Activated CD8-positive, alpha-beta T cell treated with anti-CD3 and anti-CD28 coated beads, Interleukin-2, amount 10 ng/mL, durations not matched to agents 7 days and 5 days (primary cell): Measurements from ENCODE around the gene SULT1B1. TPM values are rescaled to one million over a fixed set of nuclear protein-coding genes. Genes with fewer than 3 reads are reported as not detected.
"Not testable (repeated sequence)": the region's sequence is repeated elsewhere in the genome, so short reads cannot be mapped to it uniquely, and the experiment has no call there.

ENCODE experiments used
- ATAC-seq: fragments of 150-1000 bp; cut with Tn5 transposase; one replicate; pipeline ENCODE4 v1.10.0; 2021; ENCODE audit warnings: moderate library complexity
- CTCF ChIA-PET: fragments of 350-600 bp; sonication (Branson Sonifier 250); formaldehyde crosslinking; loops from one replicate; lab custom pipeline; 2021; ENCODE audit warnings: antibody characterized with exemption; lab: Charles Lee
- POLR2A ChIA-PET: fragments of 350-600 bp; sonication (Branson Sonifier 250); formaldehyde crosslinking; loops from one replicate; lab custom pipeline; 2021; ENCODE audit warnings: antibody characterized with exemption; lab: Charles Lee
- DNase-seq: peaks from one replicate; pipeline ENCODE4 v3.0.0-alpha.2; 2020
- H3K27ac Mint-ChIP-seq: one replicate; pipeline ENCODE4 v1.8.0; 2021; ENCODE audit warnings: mild to moderate bottlenecking, mixed read lengths
- H3K27me3 Mint-ChIP-seq: one replicate; pipeline ENCODE4 v1.8.0; 2021; ENCODE audit warnings: low read depth, mixed read lengths
- H3K36me3 Mint-ChIP-seq: one replicate; pipeline ENCODE4 v1.8.0; 2021; ENCODE audit warnings: low read depth, mixed read lengths
- H3K4me1 Mint-ChIP-seq: one replicate; pipeline ENCODE4 v1.8.0; 2021; ENCODE audit warnings: low read depth, mixed read lengths
- H3K4me3 Mint-ChIP-seq: one replicate; pipeline ENCODE4 v1.8.0; 2021; ENCODE audit warnings: mild to moderate bottlenecking, mixed read lengths
- H3K9me3 Mint-ChIP-seq: one replicate; pipeline ENCODE4 v1.8.0; 2022; ENCODE audit warnings: mixed read lengths; ENCODE audit not compliant: insufficient read depth
- total RNA-seq, 2 experiments: library from RNA; stranded (reverse); gene quantifications; one replicate each; pipeline ENCODE4 v1.2.3, GENCODE V29; 2021

The SULT1B1 gene
- total RNA-seq, 2 experiments from 2014 or later: 1.1 to 1.7 TPM

- CTCF ChIA-PET: interaction anchor here (1.3 kb wide), 1 partner anchor 8 kb away, joined by 3 read pairs; no protein-coding TSS in a partner anchor
- no peak for ATAC-seq
- DNase-seq: no peak
- Mint-ChIP-seq H3K27ac (no peak overlapping the region), H3K4me3 (no peak overlapping the region), H3K27me3 (no peaks in the 10 kb centered on the region), H3K9me3 (no peaks in the 10 kb centered on the region), H3K36me3 (no peaks in the 10 kb centered on the region), H3K4me1 (no peaks in the 10 kb centered on the region)
- POLR2A ChIA-PET: no interaction called here
Measured at GRCh38 chr4:69775321-69775867, 15.0 kb upstream of the SULT1B1 start.

- no peaks in the 10 kb centered on the region for H3K27me3 Mint-ChIP-seq
- DNase-seq (no peak), ATAC-seq (no peak)
- ChIA-PET CTCF (no interaction called here), POLR2A (no interaction called here)
- no peak overlapping the region for H3K4me3 Mint-ChIP-seq
- H3K27ac Mint-ChIP-seq: no peak overlapping the region
- H3K36me3 Mint-ChIP-seq: no peaks in the 10 kb centered on the region
- no peaks in the 10 kb centered on the region for H3K4me1 Mint-ChIP-seq
- no peaks in the 10 kb centered on the region for H3K9me3 Mint-ChIP-seq
Measured at GRCh38 chr4:69773484-69773883, 13.1 kb upstream of the SULT1B1 start.

GRCh38 chr4:69768554-69768953 lies 8.1 kb upstream of the SULT1B1 start:
- CTCF ChIA-PET, H3K27ac Mint-ChIP-seq, H3K9me3 Mint-ChIP-seq, DNase-seq, H3K4me1 Mint-ChIP-seq, H3K27me3 Mint-ChIP-seq, ATAC-seq, H3K36me3 Mint-ChIP-seq, POLR2A ChIA-PET, H3K4me3 Mint-ChIP-seq: not testable (repeated sequence)

- Mint-ChIP-seq H3K9me3 (no peaks in the 10 kb centered on the region), H3K36me3 (peaks cover 1% of the 10 kb centered on the region), H3K27me3 (no peaks in the 10 kb centered on the region), H3K4me3 (no peak overlapping the region), H3K4me1 (peaks cover 18% of the 10 kb centered on the region), H3K27ac (no peak overlapping the region)
- ATAC-seq (no peak), DNase-seq (no peak)
- POLR2A ChIA-PET: no interaction called here
- CTCF ChIA-PET: interaction anchor here (1.2 kb wide), 1 partner anchor 58 kb away, joined by 3 read pairs; no protein-coding TSS in a partner anchor
Measured at GRCh38 chr4:69765751-69766150, 5.3 kb upstream of the SULT1B1 start.

- Mint-ChIP-seq H3K27me3 (no peaks in the 10 kb centered on the region), H3K4me1 (peaks cover 27% of the 10 kb centered on the region), H3K4me3 (no peak overlapping the region), H3K27ac (no peak overlapping the region), H3K36me3 (peaks cover 5% of the 10 kb centered on the region), H3K9me3 (no peaks in the 10 kb centered on the region)
- ChIA-PET POLR2A (no interaction called here), CTCF (no interaction called here)
- ATAC-seq: no peak
- no peak for DNase-seq
Measured at GRCh38 chr4:69764311-69764710, 3.9 kb upstream of the SULT1B1 start.

GRCh38 chr4:69763233-69763632 lies 2.8 kb upstream of the SULT1B1 start:
- DNase-seq: no peak
- Mint-ChIP-seq H3K27ac (peak overlapping the region; percentile 2), H3K36me3 (peaks cover 9% of the 10 kb centered on the region), H3K9me3 (no peaks in the 10 kb centered on the region), H3K27me3 (no peaks in the 10 kb centered on the region), H3K4me3 (no peak overlapping the region), H3K4me1 (peaks cover 34% of the 10 kb centered on the region)
- ATAC-seq: no peak
- ChIA-PET CTCF (interaction anchor here (0.8 kb wide), 1 partner anchor 60 kb away, joined by 3 read pairs; no protein-coding TSS in a partner anchor), POLR2A (no interaction called here)

- H3K4me3 Mint-ChIP-seq: peak overlapping the region; percentile 13
- ATAC-seq (no peak), DNase-seq (no peak)
- peaks cover 9% of the 10 kb centered on the region for H3K36me3 Mint-ChIP-seq
- ChIA-PET POLR2A (no interaction called here), CTCF (interaction anchor here (1.8 to 2.0 kb wide), 2 partner anchors 11 to 64 kb away, joined by 5 to 9 read pairs; no protein-coding TSS in a partner anchor)
- H3K27ac Mint-ChIP-seq: peak overlapping the region; percentile 27
- H3K27me3 Mint-ChIP-seq: no peaks in the 10 kb centered on the region
- H3K4me1 Mint-ChIP-seq: peaks cover 36% of the 10 kb centered on the region
- H3K9me3 Mint-ChIP-seq: no peaks in the 10 kb centered on the region
Measured at GRCh38 chr4:69759189-69759604, 1.2 kb downstream of the SULT1B1 start.

GRCh38 chr4:69757464-69757863 lies 3.0 kb downstream of the SULT1B1 start:
- CTCF ChIA-PET: interaction anchor here (1.0 to 1.4 kb wide), 2 partner anchors 66 kb away, joined by 4 read pairs; no protein-coding TSS in a partner anchor
- Mint-ChIP-seq H3K4me1 (peaks cover 27% of the 10 kb centered on the region), H3K4me3 (no peak overlapping the region), H3K27me3 (no peaks in the 10 kb centered on the region), H3K27ac (no peak overlapping the region), H3K36me3 (peaks cover 7% of the 10 kb centered on the region), H3K9me3 (no peaks in the 10 kb centered on the region)
- ATAC-seq: no peak
- no peak for DNase-seq
- POLR2A ChIA-PET: no interaction called here

- Mint-ChIP-seq H3K27ac (no peak overlapping the region), H3K4me1 (peaks cover 15% of the 10 kb centered on the region), H3K4me3 (no peak overlapping the region), H3K9me3 (no peaks in the 10 kb centered on the region), H3K36me3 (peaks cover 6% of the 10 kb centered on the region), H3K27me3 (no peaks in the 10 kb centered on the region)
- no peak for DNase-seq
- POLR2A ChIA-PET: no interaction called here
- CTCF ChIA-PET: interaction anchor here (0.7 to 1.0 kb wide), 2 partner anchors 8 to 12 kb away, joined by 3 read pairs; no protein-coding TSS in a partner anchor
- no peak for ATAC-seq
Measured at GRCh38 chr4:69754926-69755580, 5.4 kb downstream of the SULT1B1 start.

GRCh38 chr4:69753686-69754085 lies 6.7 kb downstream of the SULT1B1 start:
- DNase-seq (no peak), ATAC-seq (no peak)
- H3K27ac Mint-ChIP-seq: no peak overlapping the region
- no peaks in the 10 kb centered on the region for H3K27me3 Mint-ChIP-seq
- peaks cover 5% of the 10 kb centered on the region for H3K4me1 Mint-ChIP-seq
- no peak overlapping the region for H3K4me3 Mint-ChIP-seq
- ChIA-PET CTCF (interaction anchor here (1.1 kb wide), 1 partner anchor 13 kb away, joined by 3 read pairs; no protein-coding TSS in a partner anchor), POLR2A (no interaction called here)
- H3K36me3 Mint-ChIP-seq: no peaks in the 10 kb centered on the region
- no peaks in the 10 kb centered on the region for H3K9me3 Mint-ChIP-seq

- no peak overlapping the region for H3K4me3 Mint-ChIP-seq
- H3K4me1 Mint-ChIP-seq: no peaks in the 10 kb centered on the region
- H3K9me3 Mint-ChIP-seq: peaks cover 4% of the 10 kb centered on the region
- ATAC-seq: no peak
- no peak overlapping the region for H3K27ac Mint-ChIP-seq
- POLR2A ChIA-PET: no interaction called here
- H3K36me3 Mint-ChIP-seq: no peaks in the 10 kb centered on the region
- no peaks in the 10 kb centered on the region for H3K27me3 Mint-ChIP-seq
- no peak for DNase-seq
- CTCF ChIA-PET: no interaction called here
Measured at GRCh38 chr4:69750346-69750745, 10.1 kb downstream of the SULT1B1 start.

GRCh38 chr4:69749771-69750170 lies 10.6 kb downstream of the SULT1B1 start:
- ATAC-seq (no peak), DNase-seq (no peak)
- H3K4me3 Mint-ChIP-seq: no peak overlapping the region
- H3K36me3 Mint-ChIP-seq: no peaks in the 10 kb centered on the region
- H3K27ac Mint-ChIP-seq: no peak overlapping the region
- H3K27me3 Mint-ChIP-seq: no peaks in the 10 kb centered on the region
- H3K4me1 Mint-ChIP-seq: no peaks in the 10 kb centered on the region
- H3K9me3 Mint-ChIP-seq: peaks cover 7% of the 10 kb centered on the region
- ChIA-PET CTCF (no interaction called here), POLR2A (no interaction called here)
